ENCODE results near the gene BOD1L1.
A peak's percentile ranks its signal among the peaks of the same experiment; 100 is the strongest.

The BOD1L1 gene

GRCh38 chr4:13534344-13535063 lies 93.0 kb downstream of the BOD1L1 start:
- Mint-ChIP-seq H3K9me3 (peaks cover 15% of the 10 kb centered on the region), H3K36me3 (ENCODE audit: low read depth) (peaks cover 9% of the 10 kb centered on the region), H3K4me3 (no peak overlapping the region), H3K4me1 (peaks cover 36% of the 10 kb centered on the region), H3K27me3 (peaks cover 94% of the 10 kb centered on the region), H3K27ac (no peak overlapping the region)
- ATAC-seq, result no peak
- DNase-seq, result peak; percentile 3

- no peak overlapping the region for H3K4me3 Mint-ChIP-seq
- no peak for ATAC-seq
- H3K36me3 Mint-ChIP-seq (ENCODE audit: low read depth), result peaks cover 9% of the 10 kb centered on the region
- H3K27ac Mint-ChIP-seq, result no peak overlapping the region
- peaks cover 36% of the 10 kb centered on the region for H3K4me1 Mint-ChIP-seq
- H3K9me3 Mint-ChIP-seq, result peaks cover 15% of the 10 kb centered on the region
- H3K27me3 Mint-ChIP-seq, result peaks cover 93% of the 10 kb centered on the region
- DNase-seq, result no peak
These were observed 93.7 kb downstream of the BOD1L1 start for GRCh38 chr4:13533670-13534343.

GRCh38 chr4:13531625-13531998 lies 95.9 kb downstream of the BOD1L1 start:
- no peaks in the 10 kb centered on the region for H3K36me3 Mint-ChIP-seq (ENCODE audit: low read depth)
- H3K27me3 Mint-ChIP-seq, result peaks cover 90% of the 10 kb centered on the region
- no peak for DNase-seq
- H3K9me3 Mint-ChIP-seq, result peaks cover 3% of the 10 kb centered on the region
- peaks cover 40% of the 10 kb centered on the region for H3K4me1 Mint-ChIP-seq
- ATAC-seq, result no peak
- no peak overlapping the region for H3K4me3 Mint-ChIP-seq
- no peak overlapping the region for H3K27ac Mint-ChIP-seq

- Mint-ChIP-seq H3K4me3 (no peak overlapping the region), H3K27ac (no peak overlapping the region), H3K36me3 (ENCODE audit: low read depth) (no peaks in the 10 kb centered on the region), H3K4me1 (peaks cover 38% of the 10 kb centered on the region), H3K27me3 (peaks cover 90% of the 10 kb centered on the region), H3K9me3 (no peaks in the 10 kb centered on the region)
- DNase-seq, result no peak
- ATAC-seq, result no peak
These were observed 96.5 kb downstream of the BOD1L1 start for GRCh38 chr4:13530823-13531624.

- Mint-ChIP-seq H3K27me3 (peaks cover 89% of the 10 kb centered on the region), H3K36me3 (ENCODE audit: low read depth) (peaks cover 3% of the 10 kb centered on the region), H3K4me1 (peaks cover 38% of the 10 kb centered on the region), H3K4me3 (peak overlapping the region; percentile 52), H3K27ac (peak overlapping the region; percentile 68), H3K9me3 (no peaks in the 10 kb centered on the region)
- DNase-seq (no peak), ATAC-seq (no peak)
These were observed 98.2 kb downstream of the BOD1L1 start for GRCh38 chr4:13529128-13529919.

- Mint-ChIP-seq H3K4me3 (peak overlapping the region; percentile 52), H3K27ac (peak overlapping the region; percentile 68), H3K9me3 (no peaks in the 10 kb centered on the region), H3K27me3 (peaks cover 89% of the 10 kb centered on the region), H3K36me3 (ENCODE audit: low read depth) (peaks cover 7% of the 10 kb centered on the region), H3K4me1 (peaks cover 36% of the 10 kb centered on the region)
- DNase-seq, result no peak
- no peak for ATAC-seq
These were observed 98.8 kb downstream of the BOD1L1 start for GRCh38 chr4:13528821-13529127.

GRCh38 chr4:13527981-13528820 lies 99.3 kb downstream of the BOD1L1 start:
- Mint-ChIP-seq H3K4me1 (peaks cover 37% of the 10 kb centered on the region), H3K9me3 (no peaks in the 10 kb centered on the region), H3K4me3 (peak overlapping the region; percentile 52), H3K27ac (peak overlapping the region; percentile 68), H3K27me3 (peaks cover 88% of the 10 kb centered on the region), H3K36me3 (ENCODE audit: low read depth) (peaks cover 7% of the 10 kb centered on the region)
- peak; percentile 70 for ATAC-seq
- no peak for DNase-seq

- Mint-ChIP-seq H3K27ac (no peak overlapping the region), H3K4me1 (peaks cover 43% of the 10 kb centered on the region), H3K36me3 (ENCODE audit: low read depth) (peaks cover 7% of the 10 kb centered on the region), H3K27me3 (peaks cover 88% of the 10 kb centered on the region), H3K9me3 (no peaks in the 10 kb centered on the region), H3K4me3 (peak overlapping the region; percentile 26)
- no peak for ATAC-seq
- no peak for DNase-seq
These were observed 100.1 kb downstream of the BOD1L1 start for GRCh38 chr4:13527192-13527980.

- ATAC-seq, result no peak
- Mint-ChIP-seq H3K36me3 (ENCODE audit: low read depth) (peaks cover 7% of the 10 kb centered on the region), H3K27me3 (peaks cover 89% of the 10 kb centered on the region), H3K27ac (no peak overlapping the region), H3K9me3 (no peaks in the 10 kb centered on the region), H3K4me3 (no peak overlapping the region), H3K4me1 (peaks cover 43% of the 10 kb centered on the region)
- DNase-seq, result no peak
These were observed 100.9 kb downstream of the BOD1L1 start for GRCh38 chr4:13526658-13527057.

GRCh38 chr4:13525606-13526281 lies 101.8 kb downstream of the BOD1L1 start:
- Mint-ChIP-seq H3K4me3 (no peak overlapping the region), H3K27me3 (peaks cover 86% of the 10 kb centered on the region), H3K9me3 (no peaks in the 10 kb centered on the region), H3K36me3 (ENCODE audit: low read depth) (peaks cover 7% of the 10 kb centered on the region), H3K4me1 (peaks cover 35% of the 10 kb centered on the region), H3K27ac (no peak overlapping the region)
- ATAC-seq, result no peak
- DNase-seq, result no peak

GRCh38 chr4:13524504-13525243 lies 102.9 kb downstream of the BOD1L1 start:
- peaks cover 80% of the 10 kb centered on the region for H3K27me3 Mint-ChIP-seq
- no peak overlapping the region for H3K4me3 Mint-ChIP-seq
- no peaks in the 10 kb centered on the region for H3K9me3 Mint-ChIP-seq
- H3K4me1 Mint-ChIP-seq, result peaks cover 31% of the 10 kb centered on the region
- ATAC-seq, result no peak
- no peak overlapping the region for H3K27ac Mint-ChIP-seq
- peaks cover 7% of the 10 kb centered on the region for H3K36me3 Mint-ChIP-seq (ENCODE audit: low read depth)
- DNase-seq, result no peak
